Stomach (tissue), 9 donors: ENCODE measurements around the gene FLNC. TPM values are rescaled to one million over a fixed set of nuclear protein-coding genes. Genes with fewer than 3 reads are reported as not detected.

Experiments used
- DNase-seq, 2 donors: peaks; one replicate each; pipeline versions ENCODE4 v3.0.0 to v3.0.0-alpha.2; 2013 to 2019
- H3K27ac ChIP-seq, 5 donors: fragments of 200-600 bp in 4 of 5; sonication (generic) in 4 of 5; one replicate each; pipeline ENCODE4 v1.5.1; 2013 to 2019; ENCODE audit warnings: mild to moderate bottlenecking in 1 of 5, moderate library complexity in 1 of 5
- H3K27me3 ChIP-seq, 3 donors: fragments of 200-600 bp; sonication (generic); one replicate each; pipeline ENCODE4 v1.5.1; 2017 to 2019; ENCODE audit warnings: mixed run types in 1 of 3
- H3K36me3 ChIP-seq, 4 donors: fragments of 200-600 bp; sonication (generic); 1 replicate in 3 of 4; 2 replicates in 1 of 4; pipeline ENCODE4 v1.5.1; 2016 to 2019
- H3K4me1 ChIP-seq, 4 donors: fragments of 200-600 bp; sonication (generic); one replicate each; pipeline ENCODE4 v1.5.1; 2016 to 2019
- H3K4me3 ChIP-seq, 4 donors: fragments of 200-600 bp; sonication (generic) in 3 of 4; one replicate each; pipeline ENCODE4 v1.5.1; 2016 to 2019; ENCODE audit warnings: mild to moderate bottlenecking in 1 of 4
- H3K9me3 ChIP-seq, 4 donors: fragments of 200-600 bp; sonication (generic); one replicate each; pipeline ENCODE4 v1.5.1; 2016 to 2019
- CTCF ChIP-seq, 7 experiments: fragments of 450-650 bp in 4 of 7; fragments of 200-600 bp in 3 of 7; sonication (generic) in 3 of 7; IDR thresholded peaks; one replicate each; pipeline ENCODE4 v1.5.1; 2016 to 2019; ENCODE audit warnings: antibody characterized with exemption in 7 of 7, control low read depth in 2 of 7, mild to moderate bottlenecking in 1 of 7
- EP300 ChIP-seq: sonication (generic); formaldehyde crosslinking; IDR thresholded peaks from one replicate; pipeline ENCODE4 v1.6.1; 2017; ENCODE audit warnings: antibody characterized with exemption
- POLR2A ChIP-seq, 4 donors: fragments of 450-650 bp; IDR thresholded peaks; one replicate each; pipeline ENCODE4 v1.6.1; 2016; ENCODE audit warnings: antibody characterized with exemption in 4 of 4, control low read depth in 2 of 4, mild to moderate bottlenecking in 1 of 4, moderate library complexity in 1 of 4
- POLR2AphosphoS5 ChIP-seq, 3 donors: sonication (generic); formaldehyde crosslinking; IDR thresholded peaks; one replicate each; pipeline ENCODE4 v1.6.1; 2016; ENCODE audit warnings: antibody characterized with exemption in 3 of 3
- WGBS, 5 donors: extraction: QIAGEN DNeasy Blood & Tissue Kit in 3 of 5; methylation state at CpG; one replicate each; pipeline versions ENCODE4 v1.1.5 to v1.1.7; 2013 to 2018; 5-methylcytosine and 5-hydroxymethylcytosine counted together
- intact Hi-C: fragments of 100-400 bp; cut with DNase I; formaldehyde crosslinking; loops from one replicate; pipeline ENCODE4 v1.15.1; 2023; ENCODE audit warnings: low total_unique reads
- polyA plus RNA-seq, 3 donors: library from polyadenylated mRNA; stranded (reverse); fragments of 200-250 nt; gene quantifications; one replicate each; pipeline ENCODE4 v1.2.3, GENCODE V29; 2013
- total RNA-seq, 5 donors: library from RNA; depleted of rRNA; stranded (reverse); fragments of >200 nt; gene quantifications; one replicate each; pipeline versions ENCODE4 v1.1.0 to v1.2.3, GENCODE V29; 2014 to 2016
- donor health status: healthy with polysubstance abuse.
- donor health status: Bipolar disorder and iron deficiency.
- donor health status: healthy.

The FLNC gene
- total and polyA plus RNA-seq, 8 donors = 1.9 to 184 (median 46.6) TPM

- Histone ChIP-seq H3K36me3 (no peaks in the 10 kb centered on the region), H3K4me1 (peaks cover 0 to 15% (median 3%) of the 10 kb centered on the region in 4 donors), H3K9me3 (peaks cover 0 to 9% (median 0%) of the 10 kb centered on the region in 4 donors), H3K27me3 (peaks cover 0 to 12% (median 0%) of the 10 kb centered on the region in 3 donors), H3K27ac (no peak overlapping the region), H3K4me3 (no peak overlapping the region)
- DNase-seq = no peak
- TF ChIP-seq POLR2A (IDR thresholded peaks at IDR 0.05) = no peak
- TF ChIP-seq EP300 = no peak
- TF ChIP-seq POLR2AphosphoS5 (IDR thresholded peaks at IDR 0.05) = no peak
- no peak for TF ChIP-seq CTCF (IDR thresholded peaks at IDR 0.05)
- 57 to 69% (median 63%) methylated on average over 1 of the region's 1 CpG for WGBS, 5 donors
- intact Hi-C loops = no loop called here
Measured at GRCh38 chr7:128900237-128900636, 70.0 kb downstream of the FLNC start.

GRCh38 chr7:128902761-128903585 is 72.8 kb downstream of the FLNC start:
- no peak overlapping the region for H3K27ac ChIP-seq
- intact Hi-C loops = no loop called here
- H3K4me1 ChIP-seq = peaks cover 0 to 15% (median 3%) of the 10 kb centered on the region in 4 donors
- peaks cover 0 to 30% (median 3%) of the 10 kb centered on the region in 3 donors for H3K27me3 ChIP-seq
- H3K36me3 ChIP-seq = no peaks in the 10 kb centered on the region
- WGBS, 5 donors = 52 to 69% (median 62%) methylated on average over 11 to 12 of the region's 12 CpGs
- DNase-seq = peak in 1 of 2 donors; percentile 44
- no peak overlapping the region for H3K4me3 ChIP-seq
- no peak for TF ChIP-seq CTCF (IDR thresholded peaks at IDR 0.05)
- no peak for TF ChIP-seq EP300
- no peak for TF ChIP-seq POLR2A (IDR thresholded peaks at IDR 0.05)
- TF ChIP-seq POLR2AphosphoS5 (IDR thresholded peaks at IDR 0.05) = no peak
- peaks cover 0 to 9% (median 0%) of the 10 kb centered on the region in 4 donors for H3K9me3 ChIP-seq

GRCh38 chr7:128903621-128904361 is 73.6 kb downstream of the FLNC start:
- Histone ChIP-seq H3K4me3 (no peak overlapping the region), H3K27me3 (peaks cover 0 to 37% (median 7%) of the 10 kb centered on the region in 3 donors), H3K4me1 (peaks cover 0 to 15% (median 3%) of the 10 kb centered on the region in 4 donors), H3K36me3 (no peaks in the 10 kb centered on the region), H3K27ac (no peak overlapping the region), H3K9me3 (peaks cover 0 to 9% (median 0%) of the 10 kb centered on the region in 4 donors)
- DNase-seq = no peak
- intact Hi-C loops = no loop called here
- TF ChIP-seq POLR2AphosphoS5 (IDR thresholded peaks at IDR 0.05) (no peak), EP300 (no peak), POLR2A (IDR thresholded peaks at IDR 0.05) (no peak), CTCF (IDR thresholded peaks at IDR 0.05) (no peak)
- WGBS, 5 donors = 77 to 85% (median 83%) methylated on average over 5 to 14 of the region's 14 CpGs
